Bronchial smooth muscle cell (primary cell): ENCODE measurements around the gene MYO1A. TPM values are rescaled to one million over a fixed set of nuclear protein-coding genes. Genes with fewer than 3 reads are reported as not detected.

ENCODE experiments used
- total RNA-seq: library from RNA; depleted of rRNA; stranded (reverse); fragments of >200 nt; gene quantifications from 2 replicates; pipeline ENCODE4 v1.2.1, GENCODE V29; 2014

Gene MYO1A
- total RNA-seq: under 0.01 and 0.32 TPM in 2 replicates

GRCh38 chr12:57049890-57050289 is at the start of gene MYO1A:
MYO1A (minus strand) TSS chr12:57050129; CDS start chr12:57048323, 1,806 bp downstream.

DNA sequence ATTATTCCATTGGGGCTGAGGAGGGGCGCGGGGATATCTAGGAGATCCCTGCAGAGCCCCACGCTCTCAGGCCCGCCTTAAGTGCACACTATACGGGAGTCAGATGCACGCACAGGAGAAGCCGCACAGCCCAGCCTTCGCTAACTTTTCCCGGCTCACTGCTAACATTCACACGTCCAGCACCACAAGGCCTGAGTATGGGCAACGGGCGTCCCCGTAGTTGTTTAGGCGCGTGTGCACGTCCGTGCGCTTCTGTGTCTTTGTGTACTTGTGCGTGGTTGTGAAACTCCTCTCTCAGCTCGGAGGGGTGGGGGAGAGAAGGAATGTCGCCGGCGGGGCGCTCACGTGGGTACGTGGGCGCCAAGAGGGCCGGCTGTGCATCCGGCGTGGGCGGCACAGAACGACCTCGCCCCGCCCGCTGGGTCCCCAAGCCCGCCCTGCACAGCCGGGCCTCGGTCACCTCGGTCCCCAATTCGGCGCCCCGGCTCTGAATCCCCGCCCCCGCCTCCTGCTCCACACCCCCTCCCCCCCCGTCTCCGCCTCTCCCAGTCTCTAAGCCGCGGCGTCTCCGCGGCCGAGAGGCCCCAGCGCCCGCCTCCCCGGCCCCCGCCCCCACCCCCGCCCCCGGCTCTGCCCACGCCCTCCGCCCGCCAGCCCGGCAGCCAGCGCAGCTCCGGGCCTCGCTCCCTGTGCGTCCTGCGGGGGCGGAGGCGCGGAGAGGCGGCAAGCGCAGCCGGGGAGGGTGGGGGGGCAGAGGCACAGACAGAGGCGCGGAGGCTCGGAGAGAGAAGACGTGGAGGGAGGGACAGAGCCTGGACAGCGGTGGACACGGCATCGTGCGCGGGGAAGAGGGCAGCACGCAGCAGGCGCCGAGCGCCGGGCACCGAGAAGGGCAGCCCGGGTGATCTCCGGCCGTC is 38.7 kb upstream of the MYO1A start, which contains the start of gene NAB2:
Gene NAB2 (plus strand): TSS at position 761 of the 917 bp plus-strand sequence. CDS start 158 bp downstream, outside the sequence.

DNA sequence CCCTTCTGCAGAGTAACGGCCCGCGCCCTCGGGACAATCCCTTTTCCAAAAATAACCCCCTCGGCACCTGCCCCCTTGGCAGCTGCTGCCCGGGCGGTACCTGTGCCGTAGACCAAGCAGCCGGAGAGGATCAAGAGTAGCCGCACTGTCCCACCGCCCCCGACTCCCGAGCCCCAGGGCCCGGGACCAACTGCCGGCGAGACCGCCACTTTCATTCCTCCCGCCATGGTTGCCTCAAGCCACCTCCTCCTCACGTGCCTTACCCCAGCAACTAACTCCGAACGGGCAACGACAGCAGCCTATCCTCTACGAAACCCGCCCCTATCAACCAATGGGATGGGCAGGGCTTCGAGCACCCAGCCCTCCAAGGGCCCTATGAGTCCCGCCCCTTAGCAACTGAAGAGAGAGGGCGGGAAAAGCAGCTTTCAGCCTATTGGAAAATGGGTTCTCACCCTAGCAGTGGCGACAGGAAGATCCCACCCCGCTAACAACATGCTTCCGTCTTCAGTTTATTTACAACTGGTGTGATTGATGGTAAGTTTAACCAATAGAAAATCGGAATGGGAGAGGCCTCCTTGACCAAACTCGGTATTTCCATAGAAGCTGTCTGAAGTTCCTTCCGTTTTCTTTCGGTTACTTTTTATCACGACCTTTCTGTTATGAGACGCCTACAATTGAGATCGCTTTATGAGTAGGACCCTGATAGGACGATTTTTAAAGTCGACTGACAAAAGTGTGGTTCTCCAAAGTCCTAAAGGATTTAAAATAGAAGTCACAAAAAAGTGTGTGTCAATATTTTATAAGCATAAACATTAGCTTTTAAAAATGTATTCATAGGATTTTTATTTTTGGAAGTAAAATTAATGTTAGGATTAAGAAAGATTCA is 28.8 kb upstream of the MYO1A start, which contains the start of gene NEMP1:
Gene NEMP1 (minus strand): TSS at position 273 of the 886 bp plus-strand sequence. CDS start 46 bp downstream, at position 227.

GRCh38 chr12:57016348-57016747 is 33.6 kb downstream of the MYO1A start, which contains the start of gene TAC3:
TAC3 (minus strand) TSS chr12:57016529; CDS start chr12:57015797, 732 bp downstream.

DNA sequence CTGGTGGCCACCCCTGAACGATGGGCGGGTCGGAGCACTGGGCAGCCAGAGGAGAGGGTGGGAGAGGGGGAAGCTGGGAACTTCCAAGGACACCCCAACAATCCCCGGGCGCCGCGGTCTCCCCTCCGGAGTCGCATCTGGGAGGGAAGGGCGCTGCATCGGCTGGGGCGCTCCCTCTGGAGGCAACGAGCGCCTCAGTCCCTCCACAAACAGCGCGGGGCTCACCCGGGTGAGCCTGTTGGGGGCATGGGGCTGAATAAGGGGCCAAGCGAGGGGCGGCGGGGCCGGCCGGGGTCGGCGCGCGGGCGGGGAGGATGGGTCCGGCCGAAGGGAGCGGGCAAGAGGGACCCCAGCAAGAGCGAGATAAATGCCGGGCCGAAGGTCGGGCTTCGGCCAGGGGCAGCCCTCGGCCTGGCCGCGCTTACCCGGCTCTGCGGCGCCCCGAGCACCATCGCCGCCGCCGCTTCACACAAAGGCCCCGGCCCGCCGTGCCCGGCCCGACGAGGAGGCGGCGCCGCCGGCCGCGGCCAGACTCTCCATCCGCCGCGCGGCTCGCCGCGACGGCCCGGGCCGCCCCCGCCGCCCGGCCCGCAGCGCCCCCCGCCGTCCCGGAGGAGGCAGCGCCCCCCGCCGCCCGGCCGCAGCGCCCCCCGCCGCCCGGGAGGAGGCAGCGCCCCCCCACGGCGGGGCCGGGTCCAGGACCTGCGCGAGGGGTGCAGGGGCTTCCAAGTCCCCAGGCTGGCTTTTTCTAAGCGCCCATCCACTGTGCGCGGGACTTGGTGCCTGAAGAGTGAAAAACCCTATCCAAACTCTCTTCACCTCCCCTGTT is 43.7 kb downstream of the MYO1A start, which contains the start of gene ZBTB39:
Gene ZBTB39 (minus strand): TSS at position 567 of the 829 bp plus-strand sequence. CDS start 1,629 bp downstream, outside the sequence.

Other genes with a start within 250 kb of the MYO1A start
- gene SDR9C7, start 115.7 kb downstream of the MYO1A start, total RNA-seq: not detected in 2 replicates
- 0.16 and 0.17 TPM in 2 replicates for gene RDH16, start 92.5 kb downstream of the MYO1A start, total RNA-seq
- 2.7 and 3.7 TPM in 2 replicates for gene ZBTB39, start 43.6 kb downstream of the MYO1A start, total RNA-seq
- not detected in 2 replicates for gene TAC3, start 33.6 kb downstream of the MYO1A start, total RNA-seq
- 3.8 and 4.9 TPM in 2 replicates for gene NEMP1, start 28.7 kb upstream of the MYO1A start, total RNA-seq
- 53.4 and 90.2 TPM in 2 replicates for gene NAB2, start 39.0 kb upstream of the MYO1A start, total RNA-seq
- gene STAT6, start 61.2 kb upstream of the MYO1A start, total RNA-seq: 93.7 and 95.0 TPM in 2 replicates
- 384 and 619 TPM in 2 replicates for gene LRP1, start 78.4 kb upstream of the MYO1A start, total RNA-seq
- 0.17 TPM in 1 of 2 replicates, not detected in the other for gene LRP1-AS, start 97.5 kb upstream of the MYO1A start, total RNA-seq
- gene NXPH4, start 166.7 kb upstream of the MYO1A start, total RNA-seq: 0.77 and 0.79 TPM in 2 replicates
- 149 and 196 TPM in 2 replicates for gene SHMT2, start 179.6 kb upstream of the MYO1A start, total RNA-seq
- gene STAC3, start 201.1 kb upstream of the MYO1A start, total RNA-seq: 0.63 and 0.69 TPM in 2 replicates